CD1c-positive myeloid dendritic cell (primary cell): ENCODE measurements around the gene ABLIM2.

Experiments used
- DNase-seq: peaks from one replicate; pipeline ENCODE4 v3.0.0-alpha.2; 2016; ENCODE audit errors: extremely low spot score

ABLIM2 gene

DNA sequence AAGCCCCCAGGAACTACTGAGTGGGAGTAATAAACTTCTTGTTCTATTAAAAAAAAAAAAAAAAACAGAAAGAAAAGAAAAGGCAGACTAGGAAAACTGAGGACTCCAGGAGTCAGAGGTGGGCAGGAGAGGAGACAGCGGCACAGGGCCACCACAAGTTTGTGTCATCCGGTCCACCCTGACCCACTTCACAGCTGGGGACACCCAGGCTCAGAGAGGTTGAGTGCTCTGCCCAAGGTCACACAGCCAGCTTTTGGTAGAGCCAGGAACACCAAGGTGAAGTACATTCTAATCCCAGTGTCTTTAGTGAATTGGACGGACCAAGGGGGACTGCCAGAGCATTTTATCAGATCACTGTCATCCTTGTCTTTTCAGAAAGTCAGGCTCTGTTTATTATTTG is 16.4 kb upstream of the ABLIM2 start:
- DNase-seq, result no peak

DNA sequence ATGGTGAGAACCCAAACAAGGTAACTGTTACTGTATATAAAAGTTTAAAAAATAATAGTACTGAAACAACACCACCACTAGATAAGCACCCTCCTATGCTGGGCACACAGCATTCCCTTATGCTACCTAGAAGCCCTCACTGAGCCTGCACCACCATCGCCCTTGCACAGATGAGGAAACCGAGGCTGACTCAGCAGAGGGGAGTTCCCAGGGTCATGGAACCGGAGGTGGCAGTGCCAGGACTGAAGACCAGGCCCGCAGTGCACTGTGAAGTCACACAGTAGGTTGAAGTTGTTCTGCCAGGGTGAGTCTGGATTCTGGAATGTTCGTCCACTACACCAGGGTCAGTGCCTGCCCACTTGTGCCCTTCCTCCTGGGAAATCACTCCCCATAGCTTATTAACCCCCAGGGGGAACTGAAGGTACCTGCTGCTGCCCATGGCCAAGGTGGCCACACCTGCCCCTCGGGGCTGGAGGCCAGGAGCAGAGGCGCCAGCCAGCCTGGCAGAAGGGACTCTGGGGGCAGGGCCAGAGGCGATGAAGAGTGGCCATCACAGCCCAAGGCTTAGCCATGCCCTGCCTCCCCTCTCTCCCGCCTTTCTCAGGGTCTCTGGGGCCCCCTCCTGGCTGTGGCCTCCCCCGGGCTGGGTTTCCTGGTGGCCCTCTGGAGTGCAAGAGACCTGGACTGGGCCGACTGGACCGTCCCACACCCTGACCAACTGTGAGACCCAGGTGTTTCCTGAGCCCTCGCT is 15.1 kb upstream of the ABLIM2 start:
- DNase-seq, result no peak

DNA sequence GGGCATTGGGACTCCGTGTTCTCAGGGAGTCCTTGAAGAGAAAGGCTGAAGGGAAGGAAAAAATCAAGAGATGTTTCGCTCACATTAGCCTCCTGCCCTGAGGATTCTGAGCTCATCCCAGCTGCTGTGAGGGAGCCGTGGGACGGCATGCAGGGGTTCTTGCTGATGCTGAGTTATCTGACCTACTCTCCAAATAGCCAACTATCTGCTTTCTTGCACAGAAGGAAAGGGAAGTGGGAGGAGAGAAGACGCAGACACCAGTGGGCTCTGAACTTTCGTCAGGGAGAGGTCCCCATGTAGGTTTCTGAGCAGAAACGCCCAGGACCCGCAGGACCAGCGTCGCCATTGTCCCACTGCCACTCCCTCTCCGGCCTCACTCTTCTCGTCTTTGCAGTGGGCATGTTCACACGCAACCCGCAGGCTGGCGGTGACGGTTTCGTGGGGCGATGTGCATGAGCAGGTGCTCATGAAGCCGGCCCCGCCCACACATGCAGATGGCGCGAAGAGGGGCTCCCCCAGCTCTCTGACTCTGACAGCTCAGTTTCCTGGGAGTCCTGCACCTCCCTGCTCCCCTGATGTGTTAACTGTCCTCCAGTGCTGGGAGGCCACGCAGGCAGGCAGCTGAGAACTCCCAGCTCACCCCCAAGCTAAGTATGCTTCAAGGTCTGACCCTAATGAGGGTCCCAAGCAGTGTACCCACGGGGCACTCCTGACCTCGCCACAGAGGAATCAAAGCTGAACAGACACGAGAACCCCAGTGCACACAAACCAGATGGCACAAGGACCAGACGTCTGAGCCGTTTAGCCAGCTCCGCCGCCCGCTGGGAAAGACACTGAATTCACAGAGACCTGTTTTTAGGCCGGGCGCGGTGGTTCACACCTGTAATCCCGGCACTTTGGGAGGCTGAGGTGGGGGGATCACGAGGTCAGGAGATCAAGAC is 13.6 kb upstream of the ABLIM2 start:
- DNase-seq, result no peak

DNA sequence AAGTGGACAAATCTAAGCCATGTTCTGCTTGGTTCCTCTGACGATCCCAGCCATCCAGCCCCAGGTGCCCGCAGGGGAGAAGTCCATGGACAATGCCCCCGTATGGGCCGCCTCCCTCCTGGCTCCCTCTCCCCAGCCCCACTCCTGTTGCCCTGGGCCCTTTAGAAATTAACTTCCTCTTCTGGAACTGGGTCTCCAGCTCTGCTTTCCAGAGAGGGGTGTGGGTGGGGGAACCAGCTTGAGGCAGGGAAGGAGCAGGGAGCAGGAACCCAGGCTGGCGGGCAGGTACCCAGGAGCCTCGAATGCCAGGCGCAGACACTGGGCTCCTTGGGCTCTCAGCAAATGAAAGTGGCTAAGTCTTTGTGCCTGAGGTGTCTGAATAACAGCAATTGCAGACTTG is 12.7 kb upstream of the ABLIM2 start:
- DNase-seq, result peak; percentile 53

DNA sequence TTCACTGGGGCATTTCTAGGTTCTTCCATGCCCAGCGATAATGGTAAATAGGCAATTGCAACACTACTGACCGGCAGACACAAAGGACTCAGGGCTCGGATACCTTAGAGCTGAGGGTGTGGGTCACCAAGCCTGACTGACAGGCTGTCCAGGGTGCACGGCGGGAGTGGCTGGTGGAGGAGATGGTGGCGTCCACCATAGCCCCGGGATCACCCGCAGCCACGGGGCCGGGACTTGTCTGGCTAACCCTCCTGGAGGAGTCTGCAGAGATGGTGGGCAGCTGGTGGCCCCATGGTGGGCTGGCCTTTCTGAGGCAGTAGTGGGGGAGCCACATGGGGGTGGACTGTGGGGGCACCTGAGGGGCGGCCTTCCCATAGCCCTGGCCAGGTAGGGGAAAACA is 11.7 kb upstream of the ABLIM2 start:
- no peak for DNase-seq

DNA sequence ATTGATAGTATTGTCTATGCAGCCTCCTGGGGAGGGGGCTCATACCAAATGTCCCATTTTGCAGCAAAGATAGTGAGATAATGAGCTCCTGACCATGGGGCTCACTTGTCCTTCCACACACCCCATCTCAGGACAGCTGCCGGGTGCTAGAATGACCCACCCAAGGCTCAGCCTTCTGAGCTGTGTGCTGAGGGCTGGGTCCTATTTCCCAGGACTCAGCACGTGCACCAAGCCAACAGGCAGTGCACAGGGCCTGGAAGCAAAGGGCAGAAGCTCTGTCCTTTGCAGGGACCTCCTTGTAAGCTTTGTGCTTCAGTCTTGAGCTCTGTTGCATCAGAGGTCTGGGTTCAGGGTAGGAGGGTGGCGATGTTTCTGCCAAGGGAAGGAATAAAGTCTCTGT is 11.2 kb upstream of the ABLIM2 start:
- DNase-seq, result no peak

DNA sequence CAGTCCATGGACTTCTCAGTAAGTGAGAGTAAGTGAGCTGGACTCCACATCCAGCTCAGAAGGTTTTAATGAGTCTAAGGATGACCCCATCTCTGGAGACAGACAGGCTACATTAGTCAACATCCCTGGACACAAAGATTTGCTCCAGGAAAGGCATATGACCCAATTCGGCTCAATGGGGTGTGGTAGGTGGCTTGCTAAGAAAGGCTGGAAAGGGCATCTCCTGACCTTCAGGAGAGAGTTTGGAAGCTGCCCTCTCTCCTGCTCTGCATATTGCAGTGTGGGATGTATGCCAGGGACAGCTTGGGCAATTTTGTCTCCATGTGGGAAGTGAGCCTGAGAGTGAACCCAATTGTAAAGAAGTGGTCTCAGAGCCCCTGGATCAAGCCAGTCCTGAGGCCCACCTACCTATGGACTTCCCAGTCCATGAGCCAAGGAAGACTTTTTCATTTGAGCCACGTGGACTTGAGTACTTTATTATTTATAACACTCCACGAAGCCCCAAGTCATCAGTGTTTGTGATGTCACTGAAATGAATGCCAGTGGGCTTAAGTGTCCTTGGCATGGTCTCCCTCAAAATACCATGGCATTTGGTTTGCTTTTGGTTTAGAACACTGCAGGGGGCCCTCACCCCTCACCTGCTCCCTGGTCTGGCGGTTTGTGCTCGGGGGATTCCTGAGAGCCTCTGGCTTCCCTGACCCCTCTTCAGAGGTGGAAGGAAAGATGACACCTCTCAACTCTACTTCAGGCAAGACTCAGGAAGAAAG is 10.4 kb upstream of the ABLIM2 start:
- no peak for DNase-seq

DNA sequence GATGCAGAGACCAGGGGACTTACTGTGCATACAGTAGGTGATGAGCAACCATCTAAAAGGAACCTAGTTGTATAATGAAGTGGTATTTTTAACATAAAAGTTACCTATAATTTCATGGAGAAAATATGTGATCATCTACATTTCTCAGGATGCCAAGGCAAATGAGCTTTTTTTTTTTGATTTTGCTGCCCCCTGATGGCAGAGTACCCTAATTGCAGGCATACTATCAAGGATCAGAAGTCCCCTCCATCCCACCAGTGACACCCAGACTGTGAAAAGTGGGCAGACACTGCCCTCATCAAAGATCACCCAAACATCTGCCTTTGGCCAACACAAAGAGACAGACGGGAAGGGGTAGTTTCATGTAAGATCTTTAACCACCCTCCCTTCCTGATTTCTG is 9.6 kb upstream of the ABLIM2 start:
- DNase-seq, result no peak

DNA sequence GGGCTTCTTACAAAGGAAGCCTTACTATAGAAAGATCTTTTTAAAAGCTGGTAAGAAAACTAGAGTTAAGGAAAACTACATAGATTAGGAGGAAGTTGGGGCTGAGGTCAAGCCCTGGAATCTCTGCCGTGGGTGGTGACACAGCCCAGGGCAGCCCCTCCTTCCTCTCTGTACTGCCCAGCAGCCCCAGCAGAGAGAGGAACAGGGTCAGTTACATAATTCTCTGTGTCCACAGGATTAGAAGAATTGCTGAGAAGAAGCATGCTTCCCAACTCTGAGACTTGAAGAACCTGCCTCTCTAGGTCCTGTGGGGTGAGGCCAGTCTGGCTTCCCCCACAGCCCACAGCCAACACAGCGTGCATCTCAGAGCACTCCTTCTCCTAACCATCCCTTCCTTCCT is 9.2 kb upstream of the ABLIM2 start:
- peak; percentile 89 for DNase-seq

DNA sequence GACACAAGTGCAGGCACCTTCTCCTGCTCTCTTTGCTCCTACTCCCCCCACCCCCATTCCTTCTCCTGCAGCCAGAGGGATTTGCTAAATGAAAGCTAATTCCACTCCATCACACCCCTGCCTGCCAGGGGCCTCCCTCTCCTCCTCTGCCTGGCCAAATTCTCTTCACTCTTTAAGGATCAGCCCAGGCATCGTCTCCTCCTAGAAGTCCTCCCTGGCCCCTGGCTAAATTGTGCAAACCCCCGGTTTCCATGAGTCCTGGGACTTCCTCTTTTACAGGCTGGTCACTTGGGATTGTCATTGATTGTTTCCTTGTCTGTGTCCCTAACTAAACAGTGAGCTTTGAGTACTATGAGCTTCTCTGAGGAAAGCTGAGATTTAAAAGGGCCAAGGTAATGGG is 8.7 kb upstream of the ABLIM2 start:
- peak; percentile 73 for DNase-seq

DNA sequence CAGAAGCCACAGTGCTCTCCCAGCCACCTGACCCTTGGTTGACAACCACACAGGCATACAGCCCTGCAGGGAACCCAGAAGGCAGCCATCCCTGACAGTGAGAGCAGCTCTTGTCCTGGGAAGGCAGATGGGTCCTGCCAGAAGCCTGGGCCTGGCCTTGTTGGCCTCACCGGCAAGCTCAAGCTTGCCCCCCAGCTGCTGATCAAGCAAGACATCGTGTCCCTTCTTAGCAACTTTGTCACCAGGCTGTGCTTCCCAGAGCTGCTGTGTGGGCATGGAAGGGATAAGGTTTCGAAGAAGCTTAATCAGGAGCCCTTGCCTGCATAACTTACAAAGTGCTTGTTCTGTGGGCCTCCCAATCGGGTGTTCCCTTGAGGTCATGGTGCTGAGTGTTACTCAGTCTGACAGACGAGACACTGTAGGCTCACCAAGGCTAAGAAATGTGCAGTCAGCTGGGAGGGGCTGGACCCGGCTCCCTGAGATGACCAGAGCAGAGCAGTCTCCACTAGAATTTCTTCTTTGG is 6.8 kb upstream of the ABLIM2 start:
- no peak for DNase-seq

DNA sequence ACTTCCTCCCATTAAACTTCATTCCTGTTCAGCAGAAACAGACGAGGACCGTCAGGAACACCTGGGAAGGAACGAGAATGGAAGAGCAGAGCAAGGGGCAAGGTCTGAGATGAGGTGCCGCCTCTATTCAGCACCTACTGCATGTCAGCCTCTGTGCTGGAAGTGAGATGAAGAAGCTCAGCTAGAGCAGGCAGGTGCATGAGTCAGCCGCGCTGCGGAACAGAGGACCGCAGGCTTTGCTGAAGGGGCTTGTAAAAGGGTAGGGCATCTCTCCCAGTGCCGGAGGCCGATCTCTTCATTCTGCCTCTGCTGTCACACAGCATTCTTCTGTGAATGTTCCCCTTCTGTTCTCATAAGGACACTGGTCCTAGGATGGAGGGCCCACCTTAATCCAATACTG is 6.1 kb upstream of the ABLIM2 start:
- no peak for DNase-seq

DNA sequence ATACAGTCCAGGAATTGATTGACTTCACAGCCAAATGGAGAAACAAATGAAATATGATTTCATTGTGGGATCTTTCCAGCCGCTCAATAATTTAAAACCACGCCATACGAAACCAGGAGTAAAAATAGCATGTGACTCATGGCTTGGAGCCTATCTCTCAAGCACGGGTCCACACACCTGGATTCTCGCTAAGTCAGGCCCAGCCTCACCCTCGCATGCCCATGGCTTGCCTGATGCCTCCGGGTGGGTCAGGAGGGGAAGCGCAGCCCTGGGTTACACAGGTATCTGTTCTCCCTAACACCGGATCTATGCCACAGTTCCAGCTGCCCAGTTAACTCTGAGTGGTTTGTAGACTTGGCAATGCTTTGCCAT is 5.6 kb upstream of the ABLIM2 start:
- no peak for DNase-seq

DNA sequence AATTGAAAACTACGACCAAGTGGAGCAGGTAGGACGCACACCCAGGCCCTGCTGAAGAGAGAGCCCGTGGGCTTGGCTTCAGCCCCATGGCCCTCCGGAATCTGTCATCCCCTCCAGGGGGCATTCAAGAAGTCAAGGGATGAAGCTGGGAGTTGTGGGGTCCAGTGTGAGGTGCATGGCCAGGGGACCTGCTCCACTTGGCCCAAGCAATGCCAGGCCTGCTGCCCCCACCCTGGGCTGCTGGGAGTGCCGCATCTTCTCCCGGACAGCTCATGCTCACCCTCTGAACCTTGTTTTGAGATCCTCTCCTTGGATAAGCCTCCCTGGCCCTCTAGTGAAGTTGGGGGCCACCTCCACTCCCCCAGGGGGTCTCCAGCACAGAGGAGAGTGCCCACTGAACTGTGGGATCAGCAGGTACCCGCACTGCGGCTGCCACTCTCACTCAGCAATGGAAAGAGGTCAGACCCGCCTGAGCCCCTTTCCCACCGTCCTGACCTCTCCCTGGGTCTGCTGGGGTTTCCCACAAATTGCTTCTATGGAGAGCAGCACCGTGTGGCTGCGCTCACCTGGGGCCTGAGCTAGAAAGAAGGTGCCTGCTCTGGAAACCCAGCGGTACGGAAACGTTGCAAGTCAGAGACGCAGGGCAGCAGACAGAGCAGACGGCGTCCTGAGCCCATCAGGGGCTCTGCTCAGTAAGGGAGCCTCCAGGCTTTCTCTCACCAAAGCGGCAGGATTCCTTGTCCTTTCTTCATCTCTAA is 5.0 kb upstream of the ABLIM2 start:
- no peak for DNase-seq

DNA sequence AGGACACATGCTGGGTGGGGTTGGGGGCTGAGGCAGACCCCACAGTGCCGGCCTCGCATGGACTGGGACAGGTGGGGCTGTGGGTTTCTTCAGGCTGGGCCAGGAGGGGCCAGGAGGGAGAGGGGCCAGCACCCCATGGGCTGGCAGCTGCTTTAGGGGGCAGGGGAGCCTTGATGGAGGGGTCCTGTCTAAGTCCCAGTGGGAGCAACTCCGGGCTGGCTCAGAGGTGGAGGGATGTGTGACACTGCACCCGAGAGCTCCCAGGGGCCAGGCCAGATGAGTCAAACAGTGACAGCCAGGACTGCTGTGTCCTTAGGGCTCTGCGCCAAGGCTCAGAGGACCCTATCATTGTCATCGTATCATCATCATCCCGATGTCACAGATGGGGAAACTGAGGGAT is 4.4 kb upstream of the ABLIM2 start:
- DNase-seq, result no peak

DNA sequence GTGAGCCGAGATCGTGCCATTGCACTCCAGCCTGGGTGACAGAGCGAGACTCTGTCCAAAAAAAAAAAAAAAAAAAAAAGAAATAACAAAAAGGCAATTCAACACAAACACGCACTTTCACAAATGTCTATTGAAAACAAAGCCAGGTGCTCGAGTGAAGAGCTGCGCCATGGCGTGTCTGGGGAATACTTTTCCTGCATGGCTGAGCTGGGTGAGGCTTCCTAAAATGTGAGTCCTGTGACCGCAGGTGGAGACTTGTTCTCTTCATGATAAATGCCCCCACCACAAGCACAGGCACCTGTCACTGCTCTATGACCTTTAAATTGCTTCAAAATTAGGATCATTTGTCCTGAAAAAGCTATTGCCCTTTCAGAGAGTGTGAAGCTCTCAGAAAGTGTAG is 4.0 kb upstream of the ABLIM2 start:
- no peak for DNase-seq

DNA sequence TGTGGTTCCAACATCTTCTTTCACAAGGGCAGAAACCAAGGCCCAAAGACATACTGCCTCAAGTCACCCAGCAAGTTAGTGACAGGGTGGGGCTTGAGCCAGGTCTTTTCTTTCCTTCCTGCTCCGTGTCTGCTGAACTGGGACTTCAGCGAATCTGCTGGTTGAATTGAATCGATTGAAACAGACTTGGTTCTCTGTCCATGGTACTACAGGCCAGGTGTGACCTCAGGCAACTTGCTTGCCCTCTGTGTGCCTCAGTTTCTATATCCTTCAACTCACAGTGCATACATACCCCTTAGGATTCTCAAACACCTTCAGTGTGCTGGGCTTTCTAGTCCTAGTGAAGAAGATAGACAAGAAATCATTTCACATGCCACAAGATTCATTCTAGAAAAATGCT is 2.0 kb upstream of the ABLIM2 start:
- no peak for DNase-seq

DNA sequence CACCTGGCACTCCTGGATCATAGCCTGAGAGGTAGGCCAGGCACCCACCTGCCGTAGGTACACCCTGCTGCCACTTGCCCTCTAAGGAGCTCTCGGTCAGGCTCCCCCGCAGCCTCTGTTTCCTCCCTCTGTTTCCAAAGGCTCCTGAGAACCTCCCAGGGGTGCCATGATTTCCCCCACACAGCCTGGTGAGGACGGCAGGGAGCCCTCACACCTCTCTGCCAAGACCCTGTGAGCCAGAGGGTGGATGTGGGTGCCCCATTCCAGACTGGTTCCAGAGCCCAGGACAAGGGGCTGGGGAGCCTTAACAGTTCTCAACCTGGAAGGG is 1.6 kb upstream of the ABLIM2 start:
- no peak for DNase-seq

DNA sequence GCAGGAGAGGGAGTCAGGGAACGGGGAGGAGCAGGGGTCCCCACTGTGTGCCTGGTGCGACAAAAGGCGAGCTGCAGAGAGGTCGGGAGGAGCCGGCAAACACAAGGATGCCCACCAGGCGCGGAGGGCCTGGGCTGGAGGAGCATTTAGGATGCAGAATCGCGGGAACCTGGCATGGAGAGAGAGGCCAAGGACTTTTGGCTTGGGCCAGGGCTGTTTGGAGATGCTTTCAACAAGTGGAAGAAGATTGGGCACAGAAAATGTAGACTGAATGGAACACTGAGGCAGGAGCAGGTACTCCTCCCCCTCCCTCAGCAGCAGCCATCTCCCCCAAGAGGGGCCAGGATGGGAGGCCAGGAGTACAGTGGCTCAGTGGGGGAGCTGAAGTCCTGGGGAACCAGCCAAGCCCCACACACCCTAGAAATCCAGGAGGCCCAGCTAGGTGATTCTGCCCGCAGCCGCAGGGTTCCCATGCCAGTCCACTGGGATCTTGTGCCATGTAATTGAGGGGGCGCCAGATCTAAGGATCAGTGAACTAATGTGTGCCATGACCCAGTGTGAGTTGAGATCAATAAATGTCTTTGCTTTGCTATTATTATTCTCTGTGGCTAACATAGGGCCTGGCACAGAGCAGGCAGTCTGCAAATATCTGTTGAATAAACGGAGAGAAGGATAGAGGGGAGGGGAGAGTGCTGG is 1.1 kb upstream of the ABLIM2 start:
- no peak for DNase-seq

DNA sequence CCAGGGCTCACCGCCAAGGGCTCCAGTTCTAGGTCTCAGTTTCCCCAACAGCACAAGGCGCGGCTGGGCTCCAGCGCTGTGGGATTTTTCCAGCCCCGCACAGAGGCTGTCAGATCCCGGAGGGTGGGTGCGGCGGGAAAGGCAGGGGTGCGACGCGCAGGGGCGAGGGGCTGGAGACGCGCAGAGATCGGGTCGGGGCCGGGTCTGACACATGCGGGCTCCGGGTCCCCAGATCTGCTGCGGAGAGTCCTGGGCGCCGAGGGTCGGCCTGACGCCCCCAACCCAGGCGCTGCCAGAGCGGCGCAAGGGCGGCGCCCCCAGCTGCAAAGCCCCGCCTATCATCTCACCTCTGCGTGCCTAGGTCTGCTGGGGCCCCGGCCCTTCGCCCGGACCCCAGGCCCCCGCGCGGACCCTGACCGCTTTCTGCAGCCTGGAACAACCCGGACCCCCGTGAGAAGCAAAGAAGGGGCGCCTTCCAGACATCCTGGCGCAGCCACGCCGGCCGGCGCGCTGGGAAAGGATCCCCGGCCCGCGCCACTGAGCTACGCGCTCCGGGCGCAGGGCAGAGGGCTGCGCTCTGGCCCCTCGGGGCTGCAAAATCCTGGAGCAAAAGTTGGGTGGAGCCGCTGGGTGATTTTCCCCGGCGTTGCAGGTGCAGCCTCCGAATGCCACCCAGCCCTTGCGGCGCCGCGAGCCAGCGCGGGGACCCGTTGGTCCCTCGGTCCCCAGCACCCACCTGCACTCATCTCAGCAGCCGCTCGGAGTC is 486 bp downstream of the ABLIM2 start:
- DNase-seq, result no peak
